Loucy (cell line): Measurements from ENCODE around the gene IL16.

ENCODE experiments used
- H2AFZ ChIP-seq: fragments of 200-600 bp; sonication (generic); 2 replicates; pipeline ENCODE4 v1.6.0; 2016; ENCODE audit warnings: antibody characterized with exemption, mild to moderate bottlenecking, low read length, moderate library complexity
- H3F3A ChIP-seq: fragments of 200-600 bp; 2 replicates; pipeline ENCODE4 v1.6.0; 2016; ENCODE audit warnings: antibody characterized with exemption, low read depth, mild to moderate bottlenecking
- H3K27me3 ChIP-seq: fragments of 200-600 bp; sonication (generic); 2 replicates; pipeline ENCODE4 v1.6.1; 2014; ENCODE audit warnings: low read length, mild to moderate bottlenecking; ENCODE audit not compliant: insufficient read depth, poor library complexity, severe bottlenecking
- H3K36me3 ChIP-seq: fragments of 200-600 bp; sonication (generic); 2 replicates; pipeline ENCODE4 v1.6.1; 2016; ENCODE audit warnings: low read length; ENCODE audit not compliant: insufficient read depth
- H3K4me1 ChIP-seq: fragments of 200-600 bp; sonication (generic); 2 replicates; pipeline ENCODE4 v1.5.1; 2014; ENCODE audit warnings: low read length, mild to moderate bottlenecking; ENCODE audit not compliant: insufficient read depth, poor library complexity, severe bottlenecking
- H3K4me2 ChIP-seq: fragments of 200-600 bp; sonication (generic); 2 replicates; pipeline ENCODE4 v1.6.0; 2014; ENCODE audit warnings: antibody characterized with exemption, low read length, low read depth, mild to moderate bottlenecking; ENCODE audit not compliant: poor library complexity, severe bottlenecking
- H3K4me3 ChIP-seq: fragments of 200-600 bp; sonication (generic); 2 replicates; pipeline ENCODE4 v1.5.1; 2014; ENCODE audit warnings: low read length, mild to moderate bottlenecking, mixed read lengths; ENCODE audit not compliant: poor library complexity, severe bottlenecking
- H3K79me2 ChIP-seq: fragments of 200-600 bp; sonication (generic); 2 replicates; pipeline ENCODE4 v1.6.1; 2014; ENCODE audit warnings: low read length; ENCODE audit not compliant: insufficient read depth
- H3K9ac ChIP-seq: fragments of 200-600 bp; sonication (generic); 2 replicates; pipeline ENCODE4 v1.6.0; 2014; ENCODE audit warnings: mild to moderate bottlenecking, low read depth, low read length, moderate library complexity; ENCODE audit not compliant: poor library complexity, severe bottlenecking
- H3K9me2 ChIP-seq: fragments of 200-600 bp; sonication (generic); replicated peaks from 2 replicates; pipeline ENCODE4 v1.6.1; 2016; ENCODE audit warnings: low read depth, low read length, mixed read lengths
- H3K9me3 ChIP-seq: fragments of 200-600 bp; sonication (generic); 2 replicates; pipeline ENCODE4 v1.6.1; 2014; ENCODE audit warnings: mild to moderate bottlenecking, antibody characterized with exemption, low read length, low read depth; ENCODE audit not compliant: insufficient read depth
- H4K20me1 ChIP-seq: fragments of 200-600 bp; sonication (generic); 2 replicates; pipeline ENCODE4 v1.6.0; 2014; ENCODE audit warnings: antibody characterized with exemption, low read length, mild to moderate bottlenecking; ENCODE audit not compliant: insufficient read depth, poor library complexity, severe bottlenecking
- CTCF ChIP-seq: fragments of 200-600 bp; sonication (generic); conservative IDR thresholded peaks from 2 replicates; pipeline ENCODE4 v1.5.1; 2014; ENCODE audit warnings: mild to moderate bottlenecking, antibody characterized with exemption, low read length
- EZH2phosphoT487 ChIP-seq: fragments of 200-600 bp; IDR thresholded peaks from 2 replicates; pipeline ENCODE4 v1.6.1; 2018; ENCODE audit warnings: antibody characterized with exemption, mild to moderate bottlenecking, moderate library complexity, borderline replicate concordance

IL16 gene

GRCh38 chr15:81312790-81313543 lies 116.3 kb downstream of the IL16 start:
- Histone ChIP-seq H3K79me2 (no peaks in the 10 kb centered on the region), H3K27me3 (no peaks in the 10 kb centered on the region), H3F3A (no peaks in the 10 kb centered on the region), H3K4me1 (no peaks in the 10 kb centered on the region), H3K36me3 (peaks cover 37% of the 10 kb centered on the region; the same call in 1 of the 2 replicates), H3K9ac (no peak overlapping the region), H4K20me1 (no peaks in the 10 kb centered on the region), H3K9me2 (no peaks in the 10 kb centered on the region), H3K4me2 (no peak overlapping the region), H3K9me3 (no peaks in the 10 kb centered on the region), H3K4me3 (no peak overlapping the region), H2AFZ (no peak overlapping the region)
- TF ChIP-seq CTCF: no peak
- no peak for TF ChIP-seq EZH2phosphoT487

DNA sequence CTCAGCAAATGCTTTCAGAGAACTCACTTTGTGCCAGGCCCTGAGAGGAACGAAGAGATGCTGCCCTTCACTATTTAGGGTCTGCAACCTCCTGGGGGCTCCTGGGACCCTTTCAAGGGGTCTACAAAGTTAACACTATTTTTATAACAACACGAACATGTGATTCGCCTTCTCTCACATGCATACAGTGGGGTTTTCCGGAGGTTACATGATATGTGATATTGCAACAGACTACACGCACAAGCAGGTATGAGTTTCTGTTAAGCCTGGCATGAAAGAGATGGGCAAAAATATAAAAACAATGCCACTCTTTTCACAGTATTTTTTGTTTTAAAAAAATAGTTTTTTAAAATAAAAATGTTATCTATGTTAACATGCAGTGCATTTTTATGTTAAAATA lies 117.0 kb downstream of the IL16 start:
- TF ChIP-seq EZH2phosphoT487 (no peak), CTCF (no peak)
- Histone ChIP-seq H3K4me1 (no peaks in the 10 kb centered on the region), H4K20me1 (no peaks in the 10 kb centered on the region), H3K9me2 (no peaks in the 10 kb centered on the region), H3K9me3 (no peaks in the 10 kb centered on the region), H3K4me3 (no peak overlapping the region), H3K36me3 (peaks cover 29% of the 10 kb centered on the region; the same call in 1 of the 2 replicates), H3K79me2 (no peaks in the 10 kb centered on the region), H3K4me2 (no peak overlapping the region), H3K9ac (no peak overlapping the region), H3F3A (no peaks in the 10 kb centered on the region), H3K27me3 (no peaks in the 10 kb centered on the region), H2AFZ (no peak overlapping the region)

- no peaks in the 10 kb centered on the region for H3K9me3 ChIP-seq
- H3K9me2 ChIP-seq: no peaks in the 10 kb centered on the region
- H3F3A ChIP-seq: no peaks in the 10 kb centered on the region
- H3K4me3 ChIP-seq: no peak overlapping the region
- H2AFZ ChIP-seq: no peak overlapping the region
- no peak overlapping the region for H3K9ac ChIP-seq
- H4K20me1 ChIP-seq: no peaks in the 10 kb centered on the region
- H3K27me3 ChIP-seq: no peaks in the 10 kb centered on the region
- TF ChIP-seq CTCF (no peak), EZH2phosphoT487 (no peak)
- no peaks in the 10 kb centered on the region for H3K4me1 ChIP-seq
- H3K36me3 ChIP-seq: peaks cover 23% of the 10 kb centered on the region; the same call in 1 of the 2 replicates
- no peaks in the 10 kb centered on the region for H3K79me2 ChIP-seq
- H3K4me2 ChIP-seq: no peak overlapping the region
Measured at GRCh38 chr15:81314378-81314777, 117.7 kb downstream of the IL16 start.
